Amniotic epithelial cell (primary cell): Measurements from ENCODE around the gene MORN2.

Source experiments
- DNase-seq: peaks from one replicate; pipeline ENCODE4 v3.0.0-alpha.2; 2010; ENCODE audit warnings: low read depth

Gene MORN2

GRCh38 chr2:38875576-38876367 is at the start of gene MORN2, which contains the start of gene DHX57:
TSS of gene MORN2 (plus strand) at chr2:38875976.
TSS of gene DHX57 (minus strand) at chr2:38875934. CDS start at chr2:38868405, 7,529 bp downstream.
- DNase-seq = peak; percentile 76

- peak; percentile 70 for DNase-seq
Measured at GRCh38 chr2:38827539-38828145, 48.1 kb upstream of the MORN2 start.

GRCh38 chr2:38828460-38828859 is 47.3 kb upstream of the MORN2 start:
- no peak for DNase-seq

DNA sequence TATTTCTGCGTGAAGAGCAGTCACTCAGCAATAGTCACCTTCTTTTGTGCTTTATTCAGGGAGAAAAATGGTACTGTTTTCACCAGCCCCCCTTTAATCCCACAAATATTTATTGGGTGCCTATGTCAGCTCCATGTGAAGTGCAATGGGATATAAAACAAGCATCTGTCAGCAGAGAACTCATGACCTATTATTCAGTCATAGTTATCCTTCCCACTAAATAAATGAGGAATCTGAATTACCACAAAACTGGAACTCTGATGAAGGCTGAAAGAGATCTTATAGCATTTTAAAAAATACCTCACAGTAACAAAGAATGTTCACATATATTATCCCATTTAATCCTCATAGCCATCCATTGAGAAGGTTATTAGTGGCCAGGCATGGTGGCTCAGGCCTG is 45.8 kb upstream of the MORN2 start:
- no peak for DNase-seq

DNA sequence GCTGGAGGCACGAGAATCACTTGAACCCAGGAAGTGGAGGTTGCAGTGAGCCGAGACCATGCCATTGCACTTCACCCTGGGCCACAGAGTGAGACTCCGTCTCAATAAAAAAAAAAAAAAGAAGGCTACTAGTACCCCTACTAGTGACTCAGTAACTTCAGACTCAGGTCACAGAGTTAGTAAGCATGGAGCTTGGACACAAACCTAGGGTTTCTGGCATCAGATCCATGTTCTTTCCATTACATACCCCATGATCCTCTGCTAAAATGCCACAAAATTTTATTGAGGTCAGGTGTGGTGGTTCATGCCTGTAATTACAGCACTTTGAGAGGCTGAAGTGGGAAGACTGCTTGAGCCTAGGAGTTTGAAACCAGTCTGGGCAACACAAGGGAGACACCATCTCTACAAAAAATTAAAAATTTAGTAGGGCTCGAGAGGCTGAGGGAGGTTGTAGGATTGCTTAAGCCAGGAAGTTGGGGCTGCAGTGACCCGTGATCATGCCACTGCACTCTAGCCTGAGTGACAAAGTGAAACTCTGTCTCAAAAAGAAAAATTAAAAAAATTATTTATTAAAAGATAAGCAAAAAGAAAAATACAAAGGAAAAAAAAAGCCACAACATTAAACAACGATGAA is 45.1 kb upstream of the MORN2 start:
- no peak for DNase-seq

DNA sequence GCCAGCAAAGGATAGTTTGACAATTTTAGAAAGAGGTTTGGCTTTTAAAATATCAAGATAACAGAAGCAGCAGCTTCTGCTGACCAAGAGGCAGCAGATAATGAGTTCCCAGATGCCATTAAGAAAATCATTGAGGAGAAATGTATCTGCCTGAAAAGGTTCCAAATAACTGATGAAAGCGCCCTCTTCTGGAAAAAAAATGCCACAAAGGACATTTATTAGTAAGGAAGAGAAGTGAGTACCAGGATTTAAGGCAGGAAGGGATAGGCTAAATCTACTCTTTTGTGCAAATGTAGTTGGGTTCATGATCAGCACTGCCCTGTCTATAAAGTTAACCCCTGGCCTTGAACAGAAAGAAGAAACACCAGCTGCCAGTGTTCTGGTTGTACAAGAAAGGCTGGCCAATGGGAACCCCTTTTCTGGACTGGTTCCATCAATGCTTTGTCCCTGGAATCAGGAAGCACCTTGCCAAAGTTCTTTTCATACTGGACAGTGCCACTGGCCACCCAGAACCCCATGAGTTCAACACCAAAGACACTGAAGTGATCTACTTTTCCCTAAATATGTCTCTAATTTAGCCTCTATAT is 40.7 kb upstream of the MORN2 start:
- peak; percentile 15 for DNase-seq

- DNase-seq = no peak
Measured at GRCh38 chr2:38835990-38836389, 39.8 kb upstream of the MORN2 start.

DNA sequence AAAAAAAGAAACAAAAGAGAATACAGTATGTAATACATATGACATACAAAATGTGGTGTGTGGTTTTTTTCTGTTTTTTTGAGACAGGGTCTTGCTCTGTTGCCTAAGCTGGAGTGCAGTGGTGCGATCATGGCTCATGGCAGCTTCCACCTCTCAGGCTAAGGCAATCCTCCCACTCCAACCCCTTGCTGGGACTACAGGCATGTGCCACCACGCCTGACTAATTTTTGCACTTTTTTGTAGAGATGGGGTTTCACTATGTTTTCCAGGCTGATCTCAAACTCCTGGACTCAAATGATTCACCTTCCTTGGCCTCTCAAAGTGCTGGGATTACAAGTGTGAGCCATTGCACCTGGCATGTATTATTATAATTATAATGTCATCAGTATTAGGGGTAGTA is 39.0 kb upstream of the MORN2 start:
- DNase-seq = no peak

GRCh38 chr2:38850045-38850444 is 25.7 kb upstream of the MORN2 start:
- DNase-seq = no peak

DNA sequence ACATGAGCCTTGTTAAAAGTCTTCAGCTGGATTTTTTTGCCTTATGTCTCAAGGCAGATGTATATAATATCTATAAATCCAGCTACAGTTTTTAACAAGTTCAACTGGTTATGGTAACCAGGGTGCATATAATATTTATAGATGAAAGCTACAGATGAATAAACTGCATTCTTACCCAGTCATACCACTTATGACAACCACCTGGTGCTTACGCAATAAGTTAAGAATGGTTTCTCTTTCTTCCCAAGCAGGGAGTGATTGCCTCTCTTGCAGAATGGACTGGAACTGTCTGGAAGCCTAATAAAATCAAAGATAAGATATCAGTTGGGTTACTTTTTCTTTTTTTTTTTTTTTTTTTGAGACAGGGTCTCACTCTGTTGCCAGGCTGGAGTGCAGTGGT is 19.6 kb upstream of the MORN2 start:
- DNase-seq = peak; percentile 75

GRCh38 chr2:38862476-38862875 is 13.3 kb upstream of the MORN2 start:
- DNase-seq = no peak

- no peak for DNase-seq
Measured at GRCh38 chr2:38863061-38863695, 12.6 kb upstream of the MORN2 start.

DNA sequence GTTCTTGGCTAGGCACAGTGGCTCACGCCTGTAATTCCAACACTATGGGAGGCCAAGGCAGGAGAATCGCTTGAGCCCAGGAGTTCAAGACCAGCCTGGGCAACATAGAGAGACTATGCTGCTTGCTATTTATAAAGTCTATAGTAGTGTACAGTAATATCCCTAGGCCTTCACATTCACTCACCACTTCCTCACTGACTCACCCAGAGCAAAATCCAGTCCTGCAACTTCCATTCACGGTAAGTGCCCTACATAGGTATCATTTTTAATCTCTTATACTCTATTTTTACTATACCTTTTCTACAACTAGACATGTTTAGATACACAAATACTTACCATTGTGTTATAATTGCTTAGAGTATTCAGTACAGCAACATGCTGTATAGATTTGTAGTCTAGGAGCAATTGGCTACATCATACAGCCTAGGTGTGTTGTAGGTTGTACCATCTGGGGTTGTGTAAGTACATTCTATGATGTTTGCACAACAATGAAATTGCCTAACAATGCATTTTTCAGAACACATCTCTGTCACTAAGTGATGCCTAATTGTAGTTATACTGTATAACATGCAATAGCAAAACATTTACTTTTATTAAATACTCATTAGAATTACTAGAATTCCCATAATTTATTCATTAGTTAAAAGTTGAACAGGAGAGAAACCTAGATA is 8.9 kb upstream of the MORN2 start:
- DNase-seq = peak; percentile 13

DNA sequence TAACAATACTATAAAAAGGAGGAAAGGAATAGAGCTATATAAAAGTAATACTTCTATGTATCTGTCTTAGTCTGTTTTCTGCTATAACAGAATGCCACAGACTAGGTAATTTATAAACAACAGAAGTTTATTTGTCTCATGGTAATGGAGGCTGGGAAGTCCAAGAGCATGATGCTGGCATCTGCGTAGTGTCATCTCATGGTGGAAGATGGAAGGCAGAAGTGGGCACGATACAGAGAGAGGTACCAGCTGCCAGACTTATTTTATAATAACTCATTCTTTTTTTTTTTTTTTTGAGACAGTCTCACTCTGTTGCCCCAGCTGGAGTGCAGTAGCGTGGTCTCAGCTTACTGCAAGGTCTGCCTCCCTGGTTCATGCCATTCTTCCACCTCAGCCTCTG is 4.3 kb upstream of the MORN2 start:
- DNase-seq = no peak

GRCh38 chr2:38873763-38874162 is 2.0 kb upstream of the MORN2 start:
- DNase-seq = no peak

- no peak for DNase-seq
Measured at GRCh38 chr2:38875227-38875575, 575 bp upstream of the MORN2 start.

DNA sequence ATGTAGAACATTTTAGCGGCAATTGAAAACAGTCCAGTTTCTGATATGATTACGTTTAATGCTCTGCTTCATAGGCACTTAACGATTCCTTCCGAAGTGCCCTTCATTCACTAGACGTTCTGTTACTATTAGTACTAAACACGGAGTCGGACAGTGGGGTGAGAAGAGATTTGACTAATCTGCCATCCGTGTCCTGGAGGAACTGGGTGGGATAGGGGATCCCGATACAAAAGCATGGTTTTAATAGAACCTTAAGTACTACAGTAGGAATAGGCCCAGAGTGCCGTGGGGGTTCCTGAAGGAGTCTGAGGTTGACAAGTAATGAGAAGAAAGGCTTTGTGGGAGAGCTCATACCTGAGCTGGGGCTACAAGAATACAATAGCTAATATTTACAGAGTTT is 631 bp downstream of the MORN2 start:
- no peak for DNase-seq

GRCh38 chr2:38886063-38886462 is 10.3 kb downstream of the MORN2 start:
- DNase-seq = no peak

GRCh38 chr2:38887347-38887746 is 11.6 kb downstream of the MORN2 start:
- DNase-seq = no peak

DNA sequence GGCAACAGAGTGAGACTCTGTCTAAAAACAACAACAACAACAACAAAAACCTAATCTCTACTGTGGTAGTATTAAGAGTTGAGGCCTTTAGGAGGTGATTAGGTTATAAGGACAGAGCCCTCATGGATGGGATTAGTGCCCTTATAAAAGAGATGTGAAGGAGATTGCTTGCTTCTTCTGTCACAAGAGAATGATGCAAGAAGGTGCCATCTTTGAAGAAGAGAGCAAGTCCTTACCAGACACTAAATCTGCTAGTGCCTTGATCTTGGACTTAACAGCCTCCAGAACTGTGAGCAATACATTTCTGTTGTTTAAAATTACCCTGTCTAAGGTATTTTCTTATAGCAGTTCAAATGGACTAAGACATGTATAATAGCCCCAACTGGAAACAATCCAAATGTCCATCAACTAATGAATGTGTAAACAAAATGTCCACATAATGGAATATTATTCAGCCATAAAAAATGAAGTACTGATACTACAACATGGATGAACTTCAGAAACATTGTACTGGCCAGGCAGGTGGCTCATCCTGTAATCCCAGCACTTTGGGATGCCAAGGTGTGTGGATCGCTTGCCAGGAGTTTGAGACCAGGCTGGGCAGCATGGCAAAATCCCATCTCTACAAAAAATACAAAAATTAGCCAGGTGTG is 12.3 kb downstream of the MORN2 start:
- no peak for DNase-seq

- no peak for DNase-seq
Measured at GRCh38 chr2:38889045-38889444, 13.3 kb downstream of the MORN2 start.
